GM18907 (cell line): ENCODE data around the gene TBX15.

ENCODE experiments used
- ATAC-seq: cut with Tn5 transposase; IDR thresholded peaks from one replicate; pipeline ENCODE4 v1.9.1; 2021; ENCODE audit warnings: mild to moderate bottlenecking, moderate library complexity; ENCODE audit not compliant: unreplicated experiment

Gene TBX15

DNA sequence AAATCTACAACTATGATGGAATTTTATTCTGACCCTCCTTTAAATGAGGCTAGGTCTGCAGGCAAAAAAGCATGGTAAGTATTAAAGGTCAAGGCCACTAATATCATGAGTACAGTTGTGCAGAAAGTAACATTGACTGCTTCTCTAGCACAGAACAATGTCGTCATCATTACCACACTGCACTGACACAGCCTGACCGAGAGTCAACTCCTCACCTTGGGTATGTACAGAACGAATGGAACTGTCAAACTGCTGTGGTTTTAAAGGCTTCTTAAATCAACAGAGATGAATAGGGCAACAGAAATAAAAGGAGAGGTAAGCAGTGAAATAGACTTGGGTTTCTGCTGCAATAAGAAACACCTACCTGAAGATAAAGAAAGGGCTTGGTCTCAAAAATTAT lies 88.8 kb downstream of the TBX15 start:
- no peak for ATAC-seq

- ATAC-seq = no peak
Observed at GRCh38 chr1:118898712-118899111, 89.4 kb downstream of the TBX15 start.

- ATAC-seq = no peak
Observed at GRCh38 chr1:118896416-118896815, 91.7 kb downstream of the TBX15 start.

GRCh38 chr1:118894836-118895235 lies 93.3 kb downstream of the TBX15 start:
- ATAC-seq = no peak

DNA sequence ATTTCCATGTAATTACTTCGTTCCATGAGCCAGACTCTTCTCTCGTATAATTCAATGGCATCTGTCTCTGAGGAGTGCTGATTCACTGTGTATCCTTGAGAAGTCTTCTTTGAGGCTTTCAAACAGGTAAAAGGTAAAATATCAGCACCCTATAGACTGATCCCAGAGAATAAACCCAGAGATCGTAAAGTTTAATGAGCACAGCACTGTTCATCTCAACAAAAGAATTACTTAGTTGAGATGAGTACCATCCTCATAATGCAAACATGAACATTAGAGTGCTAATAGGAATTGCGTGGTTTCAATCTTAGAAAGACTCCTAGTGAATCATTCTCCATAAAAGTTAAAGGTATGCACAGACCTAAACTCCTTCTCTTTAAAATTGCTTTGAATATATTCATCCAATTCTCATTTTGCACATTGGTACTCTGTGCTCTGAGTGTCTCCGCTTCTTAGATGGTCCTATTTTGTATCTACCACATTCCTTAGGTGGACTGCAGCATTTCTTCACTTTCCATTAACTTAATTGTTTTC lies 97.2 kb downstream of the TBX15 start:
- ATAC-seq = no peak

GRCh38 chr1:118884946-118885345 lies 103.2 kb downstream of the TBX15 start:
- ATAC-seq = no peak

DNA sequence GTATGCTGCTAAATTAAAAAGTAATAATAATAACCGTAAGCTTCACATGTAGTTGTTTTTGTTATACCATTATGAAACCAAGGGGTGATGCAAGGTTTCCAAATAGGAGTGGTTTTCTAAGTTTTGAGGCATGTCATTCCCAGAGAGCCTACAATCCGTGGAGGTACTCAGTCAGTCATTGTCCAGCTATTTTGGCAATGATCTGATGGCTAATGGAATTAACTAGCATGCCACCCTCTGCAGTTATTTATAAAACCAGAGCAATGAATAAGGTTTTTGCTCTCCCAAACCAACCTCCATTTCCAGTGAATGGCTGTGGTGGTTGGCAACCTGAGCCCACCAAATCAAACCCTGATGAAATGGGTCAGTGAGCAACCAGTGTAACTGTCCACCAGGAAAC lies 106.4 kb downstream of the TBX15 start:
- ATAC-seq = no peak

GRCh38 chr1:118878661-118879060 lies 109.5 kb downstream of the TBX15 start:
- no peak for ATAC-seq

GRCh38 chr1:118877668-118878396 lies 110.3 kb downstream of the TBX15 start:
- no peak for ATAC-seq

DNA sequence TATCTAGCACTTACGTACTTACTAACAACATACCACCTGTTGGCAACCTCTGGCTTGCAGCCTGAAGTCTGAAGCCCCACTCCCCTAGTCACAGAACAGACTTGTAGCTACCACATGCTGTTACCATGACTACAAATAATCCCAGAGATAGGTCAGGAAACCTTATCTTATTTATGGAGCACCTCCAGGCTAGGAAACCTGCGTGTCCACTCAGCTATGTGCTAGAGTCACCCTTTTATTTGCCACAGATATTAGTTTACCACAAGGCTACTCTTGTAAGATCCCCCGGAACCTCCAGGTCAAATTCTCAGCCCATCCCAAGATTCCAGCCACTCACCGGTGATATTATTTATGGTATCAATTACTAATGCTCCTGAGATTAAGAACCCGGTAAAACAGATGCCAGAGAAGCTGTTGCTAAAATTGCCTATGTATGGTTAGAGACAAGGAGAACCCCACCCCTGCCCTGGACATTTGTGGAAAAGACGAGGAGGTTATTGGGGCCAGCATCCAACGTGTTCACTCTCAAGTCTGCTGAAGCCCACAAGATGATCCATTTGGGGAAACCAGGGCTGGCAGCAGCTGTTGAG lies 116.5 kb downstream of the TBX15 start:
- ATAC-seq = no peak

DNA sequence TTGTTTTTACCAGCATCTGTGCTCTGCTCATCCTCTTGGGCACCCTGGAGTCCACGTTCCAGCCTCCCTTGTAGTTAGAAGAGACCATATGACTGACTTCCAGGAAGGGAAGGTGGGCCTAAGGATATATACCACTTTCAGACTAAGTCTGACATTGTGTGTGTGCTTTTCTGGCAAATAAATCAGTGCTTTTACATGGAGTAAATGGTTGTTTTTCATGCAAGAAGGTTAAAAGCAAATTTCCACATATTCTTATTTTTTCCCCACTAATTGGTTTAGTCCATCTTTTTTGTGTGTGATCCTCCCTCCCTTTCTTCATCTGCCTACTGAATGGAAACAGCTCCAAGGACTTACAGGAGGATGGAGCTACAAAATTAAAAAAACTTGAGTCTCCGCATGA lies 119.8 kb downstream of the TBX15 start:
- no peak for ATAC-seq

DNA sequence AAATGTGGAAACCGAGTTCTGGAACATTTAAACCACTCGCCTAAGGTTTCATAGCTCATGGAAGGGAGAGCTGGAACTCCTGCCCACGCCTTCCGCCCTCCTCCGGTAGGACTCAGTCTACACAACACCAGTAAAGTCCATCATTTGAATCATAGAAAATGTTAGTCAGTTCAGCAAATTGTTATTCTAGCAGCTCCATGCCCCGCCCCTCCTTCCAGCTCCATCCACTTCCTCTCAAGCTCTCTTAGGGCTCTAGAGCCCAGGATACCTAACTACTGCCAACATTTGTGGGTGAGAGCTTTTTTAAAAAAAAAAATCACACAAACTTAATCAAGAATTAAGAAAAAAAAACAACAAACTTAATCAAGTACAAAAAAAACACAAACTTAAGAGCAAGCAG lies 121.8 kb downstream of the TBX15 start:
- ATAC-seq = no peak

DNA sequence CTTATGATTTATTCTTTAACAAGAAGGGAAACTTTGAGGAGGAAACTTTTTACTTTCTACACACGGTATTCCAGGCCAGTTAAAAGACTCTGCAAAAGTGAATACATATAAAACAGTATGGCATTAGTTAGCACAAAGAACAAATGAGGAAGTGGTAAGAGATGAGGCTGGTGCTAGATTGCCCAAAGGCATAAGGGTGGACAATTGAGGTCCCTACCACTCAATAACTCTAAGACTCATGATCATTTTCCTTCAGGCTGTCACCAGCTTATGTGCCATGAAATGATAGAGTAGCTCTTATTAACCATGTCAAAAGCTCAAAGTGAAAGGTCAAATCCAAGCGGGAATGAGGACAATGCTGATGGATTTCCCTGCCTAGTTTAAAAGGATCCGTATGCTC lies 124.5 kb downstream of the TBX15 start:
- ATAC-seq = no peak

DNA sequence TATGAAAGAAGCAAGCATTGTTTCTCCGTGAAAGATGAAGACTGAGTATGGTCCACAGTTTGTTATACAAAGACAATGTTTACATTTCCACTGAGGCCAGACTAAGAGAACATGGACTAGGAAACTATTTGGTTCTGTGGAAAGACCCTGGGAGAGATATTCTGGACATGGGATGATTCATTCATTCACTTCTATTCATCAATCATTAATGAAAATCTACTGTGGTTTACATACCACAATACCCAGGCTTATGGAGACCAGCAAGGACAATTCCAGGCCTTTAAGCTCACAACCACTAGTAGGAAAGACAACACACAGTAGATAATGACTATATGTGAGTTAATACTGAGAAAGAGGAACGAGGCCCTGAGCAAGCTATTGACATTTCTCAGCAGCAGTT lies 125.4 kb downstream of the TBX15 start:
- peak; percentile 78 for ATAC-seq

- no peak for ATAC-seq
Observed at GRCh38 chr1:118861216-118861615, 126.9 kb downstream of the TBX15 start.

DNA sequence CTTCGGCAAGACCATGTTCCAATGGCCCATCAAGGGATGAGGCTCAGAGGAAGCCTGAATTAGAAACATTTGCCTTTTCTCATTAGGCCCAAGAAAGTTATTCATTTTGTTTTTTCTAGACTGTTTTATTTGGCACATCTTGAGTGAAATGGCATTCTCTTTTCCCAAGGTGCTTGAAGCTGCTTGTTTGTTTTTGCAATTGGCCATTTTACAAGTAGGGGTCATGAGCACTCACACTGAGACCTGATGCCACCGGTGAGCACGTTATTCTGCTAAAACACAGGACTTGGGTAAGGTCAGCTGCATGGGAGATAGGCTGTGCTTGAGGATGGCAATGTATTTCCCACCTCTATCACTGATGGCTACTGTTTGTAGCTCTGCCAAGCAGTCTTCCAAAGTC lies 128.1 kb downstream of the TBX15 start:
- ATAC-seq = no peak

GRCh38 chr1:118846443-118846842 lies 141.7 kb downstream of the TBX15 start:
- ATAC-seq = no peak

- ATAC-seq = no peak
Observed at GRCh38 chr1:118842452-118843201, 145.5 kb downstream of the TBX15 start.

DNA sequence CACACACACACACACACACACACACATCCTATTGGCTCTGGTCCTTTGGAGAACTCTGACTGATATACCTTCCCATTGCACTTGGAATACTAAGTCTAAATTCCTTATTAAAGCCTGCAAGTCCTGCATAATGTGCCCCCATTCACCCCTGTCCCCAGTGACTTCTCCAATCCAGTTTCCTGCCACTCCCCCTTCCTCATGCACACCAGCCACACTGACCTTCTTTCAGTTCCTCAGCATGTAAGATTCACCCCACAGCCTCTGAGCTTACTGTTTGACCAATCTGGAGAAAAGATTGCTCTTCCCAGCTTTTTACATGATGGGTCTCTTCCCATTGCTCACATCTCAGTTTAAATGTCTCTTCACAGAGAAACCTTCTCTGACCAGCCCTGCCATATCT lies 146.6 kb downstream of the TBX15 start:
- ATAC-seq = peak; percentile 65
